GM18909 (cell line): ENCODE data around the gene APOBEC3A.
"Not testable (repeated sequence)": the region's sequence is repeated elsewhere in the genome, so short reads cannot be mapped to it uniquely, and the experiment has no call there.

Experiments used
- ATAC-seq: cut with Tn5 transposase; IDR thresholded peaks from one replicate; pipeline ENCODE4 v1.9.1; 2021; ENCODE audit warnings: mild to moderate bottlenecking; ENCODE audit not compliant: unreplicated experiment, poor library complexity

APOBEC3A gene

DNA sequence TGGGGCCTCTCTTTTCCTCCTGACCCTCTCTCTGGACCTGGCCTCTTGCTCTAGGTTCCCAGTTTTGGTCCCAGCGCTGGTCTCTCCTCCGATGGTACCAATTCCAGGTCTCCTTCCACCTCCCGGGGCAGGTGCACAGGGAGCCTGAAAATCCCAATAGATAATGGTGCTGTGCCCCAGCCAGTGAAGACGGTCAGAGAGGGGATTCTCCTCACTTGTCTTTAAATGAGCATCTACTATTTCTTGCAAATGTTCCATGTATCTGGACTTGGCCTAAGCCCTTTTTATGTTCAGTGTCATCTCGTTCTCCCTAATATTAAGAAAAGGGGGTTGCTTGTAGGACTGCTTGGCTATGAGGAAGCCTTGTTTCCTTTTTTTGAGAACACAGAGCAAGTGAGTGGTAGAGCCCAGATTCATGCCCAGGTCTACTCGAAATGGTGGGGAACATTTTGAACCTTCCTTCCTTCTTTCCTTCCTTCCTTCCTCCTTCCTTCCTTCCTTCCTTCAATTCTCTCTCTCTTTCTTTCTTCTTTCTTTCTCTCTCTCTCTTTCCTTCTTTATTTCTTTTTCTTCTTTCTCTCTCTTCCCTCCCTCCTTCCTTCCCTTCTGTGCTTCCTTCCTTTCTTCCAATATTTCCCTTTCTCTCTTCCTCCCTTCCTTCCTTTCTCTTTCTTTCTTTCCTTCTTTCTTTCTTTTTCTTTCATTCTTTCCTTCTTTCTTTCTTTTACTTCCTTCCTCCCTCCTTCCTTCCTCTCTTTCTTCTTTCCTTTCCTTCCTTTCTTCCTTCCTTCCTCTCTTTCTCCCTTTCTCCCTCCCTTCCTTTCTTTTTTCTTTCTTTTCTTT lies 620 bp downstream of the APOBEC3A start:
- no peak for ATAC-seq

GRCh38 chr22:38958651-38958943 lies 1.2 kb downstream of the APOBEC3A start:
- ATAC-seq, result not testable (repeated sequence)

GRCh38 chr22:38959590-38959989 lies 2.2 kb downstream of the APOBEC3A start:
- ATAC-seq, result no peak

DNA sequence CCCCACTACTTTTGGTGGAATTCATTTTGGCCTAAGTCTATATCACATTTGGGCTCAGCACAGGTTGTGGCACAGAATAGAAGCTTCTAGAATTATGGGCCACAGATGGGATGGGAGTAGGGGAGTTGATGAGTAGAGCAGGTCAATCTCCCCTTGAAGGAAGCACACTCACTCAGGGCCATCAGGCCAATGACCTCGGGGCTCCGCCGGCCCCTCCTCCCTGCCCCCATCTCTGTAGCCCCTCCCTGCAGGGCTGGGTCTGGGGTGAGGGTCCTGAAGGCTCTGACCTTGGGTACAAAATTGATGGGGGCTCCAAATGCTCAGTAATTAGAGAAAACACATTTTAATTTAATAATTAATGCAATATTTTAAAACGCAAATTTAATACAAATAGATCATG lies 3.3 kb downstream of the APOBEC3A start:
- not testable (repeated sequence) for ATAC-seq

DNA sequence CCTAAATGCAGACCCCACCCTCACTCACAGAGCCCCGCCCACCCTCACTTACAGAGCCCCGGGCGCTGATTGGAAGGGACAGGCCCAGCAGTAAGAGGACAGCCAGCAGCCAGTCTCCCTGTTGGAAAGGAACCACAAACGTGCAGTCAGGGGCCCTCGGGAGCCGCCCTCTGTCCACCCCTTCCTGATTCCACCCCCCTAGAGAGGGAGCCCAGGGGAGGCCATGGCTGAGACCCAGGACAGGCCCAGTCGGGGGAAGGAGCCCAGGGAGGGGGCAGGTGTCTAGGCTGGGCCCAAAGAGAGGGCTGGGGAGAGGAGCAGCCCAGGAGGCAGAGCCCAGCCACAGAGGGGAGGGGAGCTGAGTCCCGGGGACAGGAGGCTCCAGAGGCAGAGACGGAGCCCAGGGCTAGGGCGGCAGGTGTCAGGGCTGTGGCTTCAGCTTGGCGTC lies 5.9 kb downstream of the APOBEC3A start:
- ATAC-seq, result not testable (repeated sequence)

DNA sequence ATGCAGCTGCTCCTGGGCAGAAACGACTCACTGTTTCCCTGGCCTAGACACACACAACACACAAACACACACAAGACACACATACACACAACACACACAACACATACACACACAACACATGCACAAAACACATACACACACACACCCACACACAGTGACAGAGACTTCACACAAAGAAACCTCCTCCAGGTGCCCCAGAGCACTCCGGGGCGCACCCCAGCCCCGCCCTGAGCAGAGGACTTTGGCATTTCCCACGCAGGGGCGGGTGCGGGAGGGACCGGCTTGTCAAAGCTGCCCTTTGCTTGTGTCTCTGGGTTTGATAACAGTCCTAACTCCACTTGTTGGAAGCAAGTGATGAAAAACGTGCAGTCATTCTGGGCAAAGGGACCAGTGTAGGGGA lies 6.5 kb downstream of the APOBEC3A start:
- no peak for ATAC-seq

DNA sequence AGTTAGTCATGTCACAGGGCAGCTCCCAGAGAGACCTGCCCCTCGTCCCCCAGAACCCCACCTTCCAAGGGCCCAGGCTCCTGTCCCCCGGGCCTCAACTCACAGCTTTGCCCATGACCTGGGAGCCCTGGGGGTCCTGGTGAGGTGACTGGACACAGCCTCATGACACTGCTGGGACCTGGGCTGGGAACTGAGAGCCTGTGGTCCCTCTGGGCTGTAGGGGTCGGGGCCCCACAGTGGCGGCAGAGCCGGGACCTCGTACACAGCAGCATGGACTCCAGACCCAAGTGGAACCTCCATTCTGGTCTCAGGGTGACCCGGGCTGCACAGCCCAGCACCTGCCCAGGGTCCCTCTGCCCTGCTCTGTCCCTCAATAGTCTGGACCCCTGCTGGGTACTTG lies 6.9 kb downstream of the APOBEC3A start:
- no peak for ATAC-seq

GRCh38 chr22:38964989-38965388 lies 7.6 kb downstream of the APOBEC3A start:
- ATAC-seq, result no peak

DNA sequence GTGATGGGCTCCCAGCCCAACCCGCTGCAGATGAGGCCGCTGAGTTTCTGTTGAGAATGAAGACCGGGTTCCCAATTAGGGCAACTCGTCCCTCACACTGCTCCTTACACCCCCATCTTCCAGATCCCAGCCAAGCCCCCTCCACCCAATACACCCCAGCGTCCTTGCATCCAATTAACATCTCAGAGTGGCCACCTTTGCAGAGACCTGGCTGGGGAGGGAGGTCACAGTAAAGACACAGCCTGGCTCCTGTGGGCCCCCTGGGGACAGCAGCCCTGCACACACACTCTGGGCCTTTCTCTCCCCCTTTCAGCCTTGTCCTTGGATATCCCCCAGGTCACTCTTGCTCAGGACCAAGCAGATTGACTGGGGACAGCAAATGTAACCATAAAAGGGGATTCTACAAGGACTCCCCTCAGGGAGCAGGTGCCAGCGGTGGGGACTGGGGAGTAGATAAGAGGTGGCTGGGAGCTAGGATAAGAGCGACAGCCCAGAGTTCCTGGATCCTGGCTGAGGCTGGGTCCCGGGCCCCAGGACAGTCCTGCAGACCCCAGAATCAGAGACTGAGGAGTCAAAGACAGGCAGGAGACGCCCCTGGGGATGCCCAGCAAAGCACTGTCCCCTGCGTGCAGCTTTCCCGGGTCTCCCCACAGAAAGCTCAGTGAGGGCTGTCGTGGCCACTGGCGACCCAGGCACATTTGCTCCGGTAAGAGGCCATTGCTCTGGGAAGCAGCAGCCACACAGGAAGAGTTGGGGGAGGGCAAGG lies 8.4 kb downstream of the APOBEC3A start:
- ATAC-seq, result no peak

DNA sequence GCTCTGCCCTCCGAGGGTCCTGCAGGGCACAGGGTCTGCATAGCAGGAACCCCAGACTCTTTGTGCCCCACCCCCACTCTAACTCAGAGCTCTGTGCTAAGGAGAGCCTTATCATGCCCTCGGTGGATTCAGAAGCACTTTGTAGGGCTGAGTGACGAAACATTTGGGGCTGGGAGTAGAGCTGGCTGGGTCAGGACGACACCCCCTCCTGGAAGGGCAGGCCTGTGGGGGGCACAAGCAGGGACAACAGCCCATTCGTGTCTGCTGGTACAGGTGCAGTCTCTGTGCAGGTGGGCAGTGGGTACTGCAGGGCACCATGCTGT lies 8.9 kb downstream of the APOBEC3A start:
- ATAC-seq, result no peak

DNA sequence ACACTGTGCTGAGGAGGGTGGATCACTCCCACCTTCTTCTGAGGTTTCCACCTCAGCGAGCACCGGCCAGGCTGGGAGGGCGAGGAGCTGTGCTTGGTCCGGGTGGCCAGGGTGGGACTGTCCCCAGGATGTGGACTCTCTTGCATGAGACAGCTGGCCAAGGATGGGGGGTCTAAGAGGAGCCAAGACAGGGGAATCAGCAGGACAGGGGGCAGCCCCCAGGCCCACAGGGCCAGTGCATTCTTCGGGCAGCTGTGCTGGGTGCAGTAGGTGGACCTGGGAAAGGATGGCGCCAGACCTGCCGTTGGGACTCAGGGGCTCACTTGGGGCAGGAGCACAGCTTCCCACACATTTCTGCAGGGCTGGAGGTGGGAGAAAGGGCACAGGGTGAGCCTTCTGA lies 9.5 kb downstream of the APOBEC3A start:
- ATAC-seq, result no peak

DNA sequence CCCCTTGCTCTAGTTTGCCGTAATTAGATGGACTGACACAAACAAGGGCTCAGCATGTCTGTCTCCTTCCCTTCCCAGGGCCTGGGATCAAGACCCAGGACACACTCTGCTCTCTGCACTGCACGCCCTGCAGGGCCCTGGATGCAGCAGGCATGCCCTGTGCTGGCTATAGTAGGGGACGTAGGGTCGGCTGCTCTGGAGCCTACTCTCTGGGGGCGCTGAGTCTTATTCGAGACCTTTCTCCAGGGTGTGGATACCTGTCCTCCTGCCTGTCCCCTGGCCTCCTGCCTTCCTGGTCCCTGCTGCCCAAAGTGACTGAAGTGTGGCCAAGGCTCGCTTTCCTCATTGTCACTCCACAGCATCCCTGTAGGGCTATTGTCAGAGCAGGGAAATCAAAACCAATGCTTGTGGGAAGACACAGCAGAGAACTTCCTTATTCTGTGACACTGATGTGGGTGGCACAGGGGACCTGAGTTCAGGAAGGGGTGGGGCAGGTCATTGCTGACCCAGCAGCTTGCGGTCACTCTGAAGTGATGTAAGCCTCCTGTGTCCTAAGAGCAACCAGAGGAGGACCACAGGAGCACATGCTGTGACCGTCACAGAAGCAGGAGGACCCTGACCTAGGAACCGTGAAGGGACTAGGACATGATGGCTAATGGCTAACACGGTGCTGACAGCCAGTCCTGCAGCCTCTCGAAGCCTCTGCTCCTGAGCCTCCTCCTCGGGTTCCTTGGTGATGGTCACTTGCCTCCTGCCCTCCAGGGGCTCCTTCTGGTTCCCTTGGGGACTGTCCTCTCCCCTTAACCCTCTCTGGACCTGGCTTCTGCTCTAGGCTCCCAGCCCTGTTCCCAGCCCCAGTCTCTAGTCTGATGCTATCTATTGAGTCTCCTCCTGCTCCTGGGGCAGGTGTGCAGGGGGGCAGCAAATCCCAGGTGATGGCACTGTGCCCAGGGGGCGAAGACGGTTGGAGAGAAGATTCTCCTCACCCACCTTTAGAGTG lies 10.3 kb downstream of the APOBEC3A start:
- no peak for ATAC-seq

DNA sequence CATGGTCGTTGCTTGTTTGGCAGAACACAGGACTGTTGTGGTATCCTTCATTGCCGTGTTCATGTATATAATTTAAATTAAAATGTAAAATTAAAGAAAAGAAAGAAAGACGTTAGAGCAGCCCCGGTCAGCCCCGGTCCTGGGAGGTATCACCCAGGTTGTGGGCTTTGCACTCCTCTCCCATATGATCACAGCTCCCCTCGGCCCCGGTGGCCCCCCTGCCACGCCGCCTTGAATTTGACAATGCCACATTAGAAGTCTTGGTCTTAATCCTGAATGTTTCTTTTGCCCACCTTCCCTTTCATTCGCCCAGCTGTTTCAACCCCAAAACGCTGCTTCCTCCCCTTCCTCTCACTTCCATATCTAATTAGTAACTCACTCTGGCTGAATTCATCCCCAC lies 11.4 kb downstream of the APOBEC3A start:
- no peak for ATAC-seq

GRCh38 chr22:38970551-38970950 lies 13.1 kb downstream of the APOBEC3A start:
- no peak for ATAC-seq

DNA sequence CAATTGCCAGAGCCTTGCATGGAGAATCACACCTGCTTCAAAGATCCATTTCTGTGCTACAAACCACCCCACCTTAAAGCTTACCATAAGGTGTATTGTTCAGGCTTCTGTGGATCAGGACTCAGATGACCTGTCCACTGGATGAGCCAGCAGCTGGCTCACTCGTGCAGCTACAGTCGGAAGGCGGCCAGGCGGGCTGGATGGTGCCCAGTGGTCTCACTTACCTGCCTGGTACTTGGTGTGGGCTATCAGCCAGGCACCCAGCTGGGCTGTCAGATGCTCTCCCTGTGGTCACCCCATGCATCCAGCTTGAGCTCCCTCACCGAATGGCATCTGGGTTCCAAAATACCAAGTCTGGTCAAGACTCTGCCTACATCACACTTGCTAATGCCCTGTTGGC lies 13.8 kb downstream of the APOBEC3A start:
- ATAC-seq, result no peak

- ATAC-seq, result no peak
These were observed 14.4 kb downstream of the APOBEC3A start for GRCh38 chr22:38971791-38972190.

- ATAC-seq, result no peak
These were observed 15.1 kb downstream of the APOBEC3A start for GRCh38 chr22:38972558-38972957.

- ATAC-seq, result no peak
These were observed 16.1 kb downstream of the APOBEC3A start for GRCh38 chr22:38973289-38974169.

GRCh38 chr22:38974170-38974825 lies 16.9 kb downstream of the APOBEC3A start:
- ATAC-seq, result no peak
